Heart left ventricle (tissue), 16 donors: ENCODE measurements around the gene FHIP2A. TPM values are rescaled to one million over a fixed set of nuclear protein-coding genes. Genes with fewer than 3 reads are reported as not detected.
"Not testable (repeated sequence)": the region's sequence is repeated elsewhere in the genome, so short reads cannot be mapped to it uniquely, and the experiment has no call there.

Experiments used
- ATAC-seq, 4 donors: fragments of 200-7000 bp; cut with Tn5 transposase; one replicate each; pipeline ENCODE4 v1.9.1; 2020 to 2022; ENCODE audit warnings: moderate library complexity in 4 of 4, mild to moderate bottlenecking in 3 of 4, moderate number of reproducible peaks in 1 of 4
- DNase-seq, 5 donors: peaks; one replicate each; pipeline ENCODE4 v3.0.0-alpha.2; 2020
- H3K27ac ChIP-seq, 12 donors: fragments of 200-600 bp; sonication (generic) in 4 of 12; one replicate each; pipeline versions ENCODE4 v1.5.0 to v1.8.0; 2016 to 2022; ENCODE audit warnings: mild to moderate bottlenecking in 2 of 12
- H3K27me3 ChIP-seq, 9 donors: fragments of 200-600 bp; sonication (generic) in 2 of 9; one replicate each; pipeline versions ENCODE4 v1.5.1 to v1.8.0; 2016 to 2022; ENCODE audit warnings: mild to moderate bottlenecking in 3 of 9
- H3K36me3 ChIP-seq, 9 donors: fragments of 200-600 bp; sonication (generic) in 2 of 9; one replicate each; pipeline versions ENCODE4 v1.5.0 to v1.8.0; 2018 to 2022; ENCODE audit warnings: mild to moderate bottlenecking in 2 of 9
- H3K4me1 ChIP-seq, 12 donors: fragments of 200-600 bp; sonication (generic) in 4 of 12; one replicate each; pipeline versions ENCODE4 v1.5.0 to v1.8.0; 2016 to 2022; ENCODE audit warnings: mild to moderate bottlenecking in 3 of 12
- H3K4me3 ChIP-seq, 12 donors: fragments of 200-600 bp; sonication (generic) in 4 of 12; one replicate each; pipeline versions ENCODE4 v1.5.0 to v1.8.0; 2017 to 2022; ENCODE audit warnings: mild to moderate bottlenecking in 9 of 12, moderate library complexity in 4 of 12
- H3K9me3 ChIP-seq, 12 donors: fragments of 200-600 bp; sonication (generic) in 4 of 12; one replicate each; pipeline versions ENCODE4 v1.5.0 to v1.8.0; 2016 to 2022; ENCODE audit warnings: mild to moderate bottlenecking in 1 of 12
- POLR2A ChIP-seq, 2 donors: fragments of 450-650 bp; IDR thresholded peaks; one replicate each; pipeline ENCODE4 v1.6.1; 2017; ENCODE audit warnings: antibody characterized with exemption in 2 of 2, mild to moderate bottlenecking in 2 of 2, moderate library complexity in 2 of 2
- WGBS, 4 donors: extraction: QIAGEN DNeasy Blood & Tissue Kit in 2 of 4; methylation state at CpG; one replicate each; pipeline versions ENCODE4 v1.1.5 to v1.1.7; 2013 to 2018; 5-methylcytosine and 5-hydroxymethylcytosine counted together
- intact Hi-C, 10 donors: fragments of 100-400 bp; cut with DNase I; formaldehyde crosslinking; loops; one replicate each; pipeline versions ENCODE4 v1.11.1 to v1.14.2; 2022
- polyA plus RNA-seq, 2 donors: library from polyadenylated mRNA; stranded (reverse); fragments of 200-250 nt; gene quantifications; one replicate each; pipeline ENCODE4 v1.2.3, GENCODE V29; 2013
- total RNA-seq, 9 donors: library from RNA; depleted of rRNA in 2 of 9; stranded (reverse); fragments of >200 nt in 2 of 9; fragmentation: NEBNext Ultra II Directional in 3 of 9; extraction: Animal tissue kit (Norgen Biotek cat#: 25700) in 3 of 9; gene quantifications; one replicate each; pipeline versions ENCODE4 v1.1.0 to v1.2.4, GENCODE V29; 2016 to 2023
- TF ChIP-seq, protein P1 (sequence below), 12 donors: fragments of 200-600 bp; sonication (generic) in 4 of 12; IDR thresholded peaks; one replicate each; pipeline versions ENCODE4 v1.5.0 to v1.8.0; 2018 to 2022; ENCODE audit warnings: antibody characterized with exemption in 12 of 12, mild to moderate bottlenecking in 5 of 12
- donor health status: ischemic (EF 13 %, LVEDD 7.1; RV severe dilation, severe dysfunction).
- donor health status: healthy with polysubstance abuse.
- donor health status: DM: no; HTN: yes; CAD: no.
- donor health status: DM: no; HTN: no; CAD: no.
- donor health status: ischemic (EF 25% LVEDD 6.9; RV normal size, moderate dysfunction).
- donor health status: ischemic (EF 25% LVEDD 5.7; RV mildly dilated, moderate dysfunction).
- donor health status: healthy.
- donor health status: DM: yes; HTN: yes; CAD: no.
- donor health status: ischemic (EF 35%, LVEDD 5.7; RV mildly dilated, moderate dysfunction).
- donor health status: nonischemic (EF 11% LVEDD 7.7; RV severe dilation, severe dysfunction).
- donor health status: DM: yes; HTN: yes; CAD: no.
- donor health status: PGD.
- donor health status: ischemic (EF 29% LVEDD 5.4; RV normal size, mild dysfunction).
- donor health status: nonischemic (EF 23%, LVEDD 6.1; RV moderate dilation, normal function).

Gene FHIP2A
- total and polyA plus RNA-seq, 11 donors = 4.8 to 34.9 (median 27.8) TPM

DNA sequence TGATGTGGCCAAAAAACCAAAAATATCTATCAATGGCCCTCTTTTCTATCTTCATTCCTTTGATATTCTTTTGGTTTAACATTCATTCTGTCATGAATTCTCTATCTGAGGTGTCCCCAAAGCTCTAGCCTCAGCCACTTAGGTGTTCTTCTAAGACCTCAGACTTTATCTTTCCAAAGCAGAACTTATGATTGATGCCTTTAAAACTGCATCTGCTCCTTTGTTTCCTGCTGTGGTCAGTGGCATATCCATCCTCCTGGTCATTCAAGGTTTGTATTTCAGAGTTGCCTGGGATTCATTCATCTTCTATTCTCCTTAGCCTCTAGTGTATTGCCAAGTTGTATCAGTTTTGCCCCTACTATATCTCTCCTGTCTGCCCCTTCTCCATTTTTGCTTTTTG is 30.6 kb downstream of the FHIP2A start:
- no peak overlapping the region for H3K27ac ChIP-seq
- H3K4me3 ChIP-seq = no peak overlapping the region
- intact Hi-C loops = no loop called here
- ATAC-seq (no peak), DNase-seq (no peak)
- TF ChIP-seq, protein P1, sequence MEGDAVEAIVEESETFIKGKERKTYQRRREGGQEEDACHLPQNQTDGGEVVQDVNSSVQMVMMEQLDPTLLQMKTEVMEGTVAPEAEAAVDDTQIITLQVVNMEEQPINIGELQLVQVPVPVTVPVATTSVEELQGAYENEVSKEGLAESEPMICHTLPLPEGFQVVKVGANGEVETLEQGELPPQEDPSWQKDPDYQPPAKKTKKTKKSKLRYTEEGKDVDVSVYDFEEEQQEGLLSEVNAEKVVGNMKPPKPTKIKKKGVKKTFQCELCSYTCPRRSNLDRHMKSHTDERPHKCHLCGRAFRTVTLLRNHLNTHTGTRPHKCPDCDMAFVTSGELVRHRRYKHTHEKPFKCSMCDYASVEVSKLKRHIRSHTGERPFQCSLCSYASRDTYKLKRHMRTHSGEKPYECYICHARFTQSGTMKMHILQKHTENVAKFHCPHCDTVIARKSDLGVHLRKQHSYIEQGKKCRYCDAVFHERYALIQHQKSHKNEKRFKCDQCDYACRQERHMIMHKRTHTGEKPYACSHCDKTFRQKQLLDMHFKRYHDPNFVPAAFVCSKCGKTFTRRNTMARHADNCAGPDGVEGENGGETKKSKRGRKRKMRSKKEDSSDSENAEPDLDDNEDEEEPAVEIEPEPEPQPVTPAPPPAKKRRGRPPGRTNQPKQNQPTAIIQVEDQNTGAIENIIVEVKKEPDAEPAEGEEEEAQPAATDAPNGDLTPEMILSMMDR (IDR thresholded peaks at IDR 0.05) = no peak
- TF ChIP-seq POLR2A (IDR thresholded peaks at IDR 0.05) = no peak
- H3K36me3 ChIP-seq = peaks cover 0 to 100% (median 99%) of the 10 kb centered on the region in 9 donors
- no peaks in the 10 kb centered on the region for H3K27me3 ChIP-seq
- H3K4me1 ChIP-seq = peaks cover 0 to 10% (median 0%) of the 10 kb centered on the region in 12 donors
- no peaks in the 10 kb centered on the region for H3K9me3 ChIP-seq

DNA sequence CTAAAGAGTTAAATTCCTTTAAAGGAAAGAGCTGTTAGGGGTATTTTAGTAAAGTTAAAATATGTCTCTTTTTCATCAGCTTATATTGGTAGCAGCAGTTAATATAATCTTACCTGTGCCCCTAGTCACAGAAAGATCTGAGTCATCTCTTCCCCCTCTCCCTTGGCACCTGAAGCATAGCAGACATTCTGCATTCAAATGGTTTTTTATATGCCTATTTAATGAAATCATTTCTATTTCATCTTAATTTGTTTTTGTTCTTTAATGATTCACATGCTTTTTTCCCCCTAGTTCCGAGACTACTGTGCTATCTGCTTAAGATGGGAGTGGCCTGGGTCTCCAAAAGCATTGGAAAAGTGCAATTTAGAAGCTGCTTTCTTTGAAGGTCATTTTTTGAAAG is 33.3 kb downstream of the FHIP2A start:
- Histone ChIP-seq H3K9me3 (no peaks in the 10 kb centered on the region), H3K4me1 (peaks cover 0 to 17% (median 0%) of the 10 kb centered on the region in 12 donors), H3K4me3 (no peak overlapping the region), H3K27me3 (no peaks in the 10 kb centered on the region), H3K36me3 (peaks cover 0 to 100% (median 98%) of the 10 kb centered on the region in 9 donors), H3K27ac (no peak overlapping the region)
- TF ChIP-seq, protein P1 (IDR thresholded peaks at IDR 0.05) = no peak
- TF ChIP-seq POLR2A (IDR thresholded peaks at IDR 0.05) = no peak
- intact Hi-C loops = no loop called here
- WGBS, 4 donors = 89 to 100% (median 93%) methylated on average over 1 of the region's 1 CpG
- ATAC-seq = no peak
- DNase-seq = no peak

DNA sequence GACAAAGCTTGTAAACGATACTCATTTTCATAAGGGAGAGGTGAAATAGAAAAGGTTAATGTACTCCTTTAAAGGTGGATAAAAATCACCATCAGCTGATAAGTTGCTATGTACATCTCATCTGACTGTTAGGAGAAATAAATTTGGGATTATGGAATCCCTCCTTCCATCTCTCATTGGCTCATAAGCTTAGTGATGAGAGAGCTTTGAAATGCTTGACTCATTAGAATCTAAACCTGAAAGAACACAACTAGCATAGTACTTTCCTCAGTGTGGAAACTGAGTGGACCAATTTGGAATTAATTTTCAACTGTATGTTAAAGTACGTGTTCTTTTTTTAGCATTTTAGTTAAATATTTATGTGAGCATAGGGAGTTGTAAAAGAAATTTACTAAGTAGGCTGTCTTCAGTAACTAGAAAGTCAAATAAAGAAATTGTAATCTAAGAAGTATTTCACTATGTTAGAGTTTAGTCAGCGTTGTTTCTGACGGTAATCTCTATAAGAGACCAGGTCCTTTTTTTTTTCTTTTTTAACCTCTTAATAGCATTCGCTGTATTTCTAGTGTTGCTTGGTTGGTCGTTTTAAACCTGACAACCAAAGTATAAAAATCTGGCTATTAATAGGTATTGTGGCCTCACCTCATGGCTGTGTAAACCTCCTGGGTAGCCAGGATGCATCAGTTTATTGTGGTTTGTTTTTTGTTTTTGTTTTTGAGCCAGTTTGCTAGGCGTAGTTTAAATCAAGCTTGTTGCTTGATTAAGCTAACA is 34.4 kb downstream of the FHIP2A start:
- DNase-seq (no peak), ATAC-seq (peak in 2 of 4 donors; percentile 59 to 61)
- no peak for TF ChIP-seq POLR2A (IDR thresholded peaks at IDR 0.05)
- TF ChIP-seq, protein P1 (IDR thresholded peaks at IDR 0.05) = no peak
- 65 to 73% (median 66%) methylated on average over 7 of the region's 7 CpGs for WGBS, 4 donors
- H3K27me3 ChIP-seq = no peaks in the 10 kb centered on the region
- H3K4me1 ChIP-seq = peaks cover 0 to 17% (median 0%) of the 10 kb centered on the region in 12 donors
- H3K27ac ChIP-seq = peak overlapping the region in 7 of 12 donors; percentile 1 to 49 (median 15)
- H3K4me3 ChIP-seq = no peak overlapping the region
- no peaks in the 10 kb centered on the region for H3K9me3 ChIP-seq
- intact Hi-C loops = no loop called here
- peaks cover 0 to 100% (median 98%) of the 10 kb centered on the region in 9 donors for H3K36me3 ChIP-seq

DNA sequence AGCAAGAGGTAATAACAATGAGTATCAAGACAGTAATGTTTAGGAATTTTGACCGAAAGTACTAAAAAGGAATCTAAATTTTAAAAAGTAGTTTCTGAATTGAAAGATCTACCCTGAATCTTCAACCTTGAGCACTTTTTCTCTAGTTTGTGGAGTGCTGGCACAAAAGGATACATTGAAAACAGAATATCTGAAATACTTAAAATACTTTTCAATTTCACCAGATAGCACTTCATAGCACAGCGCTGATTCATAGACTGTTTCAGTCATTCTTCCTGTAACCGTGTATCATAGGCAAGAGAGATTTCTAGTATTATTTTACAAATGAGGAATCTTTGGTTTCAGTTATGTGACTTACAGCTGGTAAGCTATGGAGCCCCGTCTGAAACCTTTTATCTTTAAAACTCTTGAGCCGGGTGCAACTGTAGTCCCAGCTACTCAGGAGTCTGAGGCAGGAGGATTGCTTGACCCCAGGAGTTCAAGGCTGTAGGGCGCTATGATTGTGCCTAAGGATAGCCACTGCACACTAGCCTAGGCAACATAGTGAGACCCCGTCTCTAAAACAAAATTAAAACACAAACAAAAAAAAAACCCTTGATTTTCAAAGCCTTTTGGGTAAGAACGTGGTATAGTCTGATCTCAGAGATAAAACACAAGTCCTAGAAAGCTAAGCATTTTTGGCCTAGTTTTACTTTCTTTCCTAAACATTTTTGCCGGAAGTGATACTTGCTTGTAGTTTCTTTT is 35.1 kb downstream of the FHIP2A start:
- H3K36me3 ChIP-seq = peaks cover 0 to 100% (median 98%) of the 10 kb centered on the region in 9 donors
- H3K27ac ChIP-seq = peak overlapping the region in 7 of 12 donors; percentile 7 to 49 (median 15)
- 69 to 75% (median 70%) methylated on average over 9 of the region's 9 CpGs for WGBS, 4 donors
- DNase-seq = no peak
- TF ChIP-seq, protein P1 (IDR thresholded peaks at IDR 0.05) = no peak
- H3K4me1 ChIP-seq = peaks cover 0 to 17% (median 0%) of the 10 kb centered on the region in 12 donors
- no peaks in the 10 kb centered on the region for H3K27me3 ChIP-seq
- intact Hi-C loops = no loop called here
- H3K4me3 ChIP-seq = no peak overlapping the region
- H3K9me3 ChIP-seq = no peaks in the 10 kb centered on the region
- peak in 3 of 4 donors; percentile 49 to 60 (median 56) for ATAC-seq

DNA sequence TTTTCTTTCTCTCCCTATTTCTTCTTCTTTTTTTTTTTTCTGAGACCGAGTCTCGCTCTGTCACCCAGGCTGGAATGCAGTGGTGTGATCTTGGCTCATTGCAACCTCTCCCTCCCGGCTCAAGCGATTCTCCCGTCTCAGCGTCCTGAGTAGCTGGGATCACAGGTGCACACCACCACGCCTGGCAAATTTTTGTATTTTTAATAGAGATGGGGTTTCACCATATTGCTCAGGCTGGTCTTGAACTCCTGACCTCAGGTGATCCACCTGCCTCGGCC is 35.6 kb downstream of the FHIP2A start:
- H3K4me3 ChIP-seq, ATAC-seq, H3K27me3 ChIP-seq, intact Hi-C loops, H3K9me3 ChIP-seq, DNase-seq: not testable (repeated sequence)
- peaks cover 0 to 17% (median 0%) of the 10 kb centered on the region in 12 donors for H3K4me1 ChIP-seq
- WGBS, 4 donors = 92 to 95% (median 94%) methylated on average over 8 of the region's 8 CpGs
- peak overlapping the region in 3 of 12 donors; percentile 9 to 35 (median 15) for H3K27ac ChIP-seq
- peaks cover 0 to 100% (median 97%) of the 10 kb centered on the region in 9 donors for H3K36me3 ChIP-seq
